ENCODE results near the gene THPO. TPM values are rescaled to one million over a fixed set of nuclear protein-coding genes. Genes with fewer than 3 reads are reported as not detected.

Gene THPO
- total RNA-seq: not detected

GRCh38 chr3:184377882-184378445 is at the start of gene THPO:
Gene THPO, minus strand, starts transcription at chr3:184378207. Its CDS starts 1,948 bp downstream, at chr3:184376259.
- Mint-ChIP-seq H3K4me3 (no peak within 1 kb of the TSS), H3K9me3 (no peaks in the 10 kb centered on the region), H3K36me3 (no peaks in the 10 kb centered on the region), H3K27me3 (peaks cover 45% of the 10 kb centered on the region), H3K4me1 (ENCODE audit: low read depth) (peaks cover 9% of the 10 kb centered on the region), H3K27ac (no peak within 1 kb of the TSS)
- intact Hi-C loops (cut with micrococcal nuclease): no loop called here
- DNase-seq: no peak
- ChIA-PET POLR2A (no interaction called here), CTCF (interaction anchor here (0.5 to 1.3 kb wide), 2 partner anchors 136 to 160 kb away, joined by 3 to 4 read pairs; no protein-coding TSS in a partner anchor)

GRCh38 chr3:184426691-184427141 is 48.7 kb upstream of the THPO start:
- no peaks in the 10 kb centered on the region for H3K9me3 Mint-ChIP-seq
- peaks cover 3% of the 10 kb centered on the region for H3K27me3 Mint-ChIP-seq
- no peak for DNase-seq
- H3K27ac Mint-ChIP-seq: no peak overlapping the region
- ChIA-PET POLR2A (no interaction called here), CTCF (interaction anchor here (1.4 kb wide), 1 partner anchor 9 kb away, joined by 5 read pairs; no protein-coding TSS in a partner anchor)
- H3K4me3 Mint-ChIP-seq: no peak overlapping the region
- intact Hi-C loops (cut with micrococcal nuclease): no loop called here
- H3K4me1 Mint-ChIP-seq (ENCODE audit: low read depth): no peaks in the 10 kb centered on the region
- no peaks in the 10 kb centered on the region for H3K36me3 Mint-ChIP-seq

GRCh38 chr3:184423561-184423960 is 45.6 kb upstream of the THPO start:
- ChIA-PET POLR2A (no interaction called here), CTCF (interaction anchor here (1.5 to 8.2 kb wide), 2 partner anchors 89 to 117 kb away, joined by 5 to 76 read pairs; no protein-coding TSS in a partner anchor)

DNA sequence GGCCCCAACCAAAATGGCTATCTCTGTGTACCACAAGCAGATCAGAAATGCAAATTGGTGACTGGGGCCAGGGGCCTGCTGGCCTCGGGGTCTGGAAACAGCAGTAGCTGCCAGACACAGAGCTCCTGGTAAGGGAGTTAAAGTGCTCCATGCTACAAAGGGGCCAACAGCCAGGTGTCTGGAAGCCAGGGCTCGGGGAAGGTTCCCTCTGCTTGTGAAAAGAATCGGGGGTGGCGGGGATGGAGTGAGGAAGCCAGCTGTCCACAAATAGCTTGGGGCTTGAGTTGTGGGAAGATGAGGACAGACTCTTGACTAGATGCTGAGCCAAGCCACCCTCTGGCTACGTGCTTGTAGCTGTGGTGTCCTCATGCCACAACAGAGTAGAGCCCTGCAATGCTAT is 41.2 kb upstream of the THPO start:
- no peak overlapping the region for H3K27ac Mint-ChIP-seq
- no peaks in the 10 kb centered on the region for H3K27me3 Mint-ChIP-seq
- DNase-seq: no peak
- no peaks in the 10 kb centered on the region for H3K9me3 Mint-ChIP-seq
- no peaks in the 10 kb centered on the region for H3K4me1 Mint-ChIP-seq (ENCODE audit: low read depth)
- ChIA-PET POLR2A (no interaction called here), CTCF (interaction anchor here (0.9 to 8.2 kb wide), 7 partner anchors 23 to 274 kb away, joined by 3 to 76 read pairs (median 3); no protein-coding TSS in a partner anchor)
- intact Hi-C loops (cut with micrococcal nuclease): loop anchor here (5.0 kb wide), 2 partner anchors 47 to 93 kb away; no protein-coding TSS in a partner anchor
- no peak overlapping the region for H3K4me3 Mint-ChIP-seq
- H3K36me3 Mint-ChIP-seq: no peaks in the 10 kb centered on the region

More at GRCh38 chr3:184423561-184423960, 45.6 kb upstream of the THPO start:
- Mint-ChIP-seq H3K9me3 (no peaks in the 10 kb centered on the region), H3K4me3 (no peak overlapping the region), H3K4me1 (ENCODE audit: low read depth) (no peaks in the 10 kb centered on the region), H3K27me3 (peaks cover 3% of the 10 kb centered on the region), H3K27ac (no peak overlapping the region), H3K36me3 (no peaks in the 10 kb centered on the region)
- no peak for DNase-seq
- intact Hi-C loops (cut with micrococcal nuclease): no loop called here

DNA sequence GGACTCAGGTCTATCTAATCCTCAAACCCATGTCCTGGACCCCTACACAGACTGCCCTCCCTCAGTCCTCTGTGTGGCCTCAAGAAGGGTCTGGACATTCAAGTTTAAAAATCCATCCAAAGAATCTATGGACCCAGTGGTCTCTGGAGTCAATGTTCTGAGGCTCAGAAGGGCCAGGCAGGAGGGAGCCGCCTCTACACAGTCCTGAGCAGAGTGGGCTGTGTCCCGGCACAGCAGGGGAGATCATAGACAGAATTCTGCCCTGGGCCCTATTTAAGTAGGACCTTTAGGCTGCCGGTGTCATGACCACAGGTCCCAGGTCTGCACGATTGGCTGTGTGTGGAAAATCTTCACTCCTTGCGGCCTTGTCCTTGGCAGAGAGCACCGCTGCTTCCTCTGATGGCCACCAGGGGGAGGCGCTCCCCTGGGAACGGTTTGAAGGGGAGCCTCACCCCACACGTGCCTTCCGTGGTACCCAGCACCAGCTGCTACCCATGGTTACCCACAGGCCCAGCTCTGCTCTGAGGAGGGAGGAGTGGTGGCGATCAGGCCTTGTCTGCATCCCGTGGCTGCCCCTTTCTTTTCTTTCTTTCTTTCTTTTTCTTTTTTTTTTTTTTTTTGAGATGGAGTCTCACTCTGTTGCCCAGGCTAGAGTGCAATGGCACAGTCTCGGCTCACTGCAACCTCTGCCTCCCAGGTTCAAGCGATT is 39.8 kb upstream of the THPO start:
- Mint-ChIP-seq H3K9me3 (no peaks in the 10 kb centered on the region), H3K27ac (no peak overlapping the region), H3K4me3 (no peak overlapping the region), H3K4me1 (ENCODE audit: low read depth) (no peaks in the 10 kb centered on the region), H3K36me3 (no peaks in the 10 kb centered on the region), H3K27me3 (no peaks in the 10 kb centered on the region)
- DNase-seq: peak; percentile 79
- CTCF ChIA-PET: interaction anchor here (0.6 to 8.2 kb wide), 12 partner anchors 9 to 129 kb away, joined by 3 to 76 read pairs (median 3); no protein-coding TSS in a partner anchor
- intact Hi-C loops (cut with micrococcal nuclease): loop anchor here (1.0 to 5.0 kb wide), 5 partner anchors 45 to 127 kb away; no protein-coding TSS in a partner anchor
- POLR2A ChIA-PET: no interaction called here

DNA sequence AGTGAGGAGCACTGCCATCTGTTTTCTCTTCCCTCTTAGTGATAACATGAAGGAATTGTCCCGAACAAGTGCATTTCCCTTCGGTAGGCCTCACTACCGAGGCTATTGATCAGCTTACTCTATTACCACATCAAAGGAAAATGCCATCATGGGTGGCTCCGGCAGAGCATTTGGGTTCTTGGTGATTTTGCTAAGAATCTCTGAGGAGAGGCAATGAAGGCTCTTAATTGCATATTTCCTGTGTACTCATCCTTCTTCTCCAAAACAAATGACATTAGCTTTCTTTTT is 37.1 kb upstream of the THPO start:
- Mint-ChIP-seq H3K4me3 (no peak overlapping the region), H3K27me3 (peaks cover 2% of the 10 kb centered on the region), H3K4me1 (ENCODE audit: low read depth) (no peaks in the 10 kb centered on the region), H3K36me3 (no peaks in the 10 kb centered on the region), H3K27ac (no peak overlapping the region), H3K9me3 (no peaks in the 10 kb centered on the region)
- CTCF ChIA-PET: interaction anchor here (0.8 to 1.4 kb wide), 3 partner anchors 99 to 146 kb away, joined by 3 to 4 read pairs (median 4); partner anchors contain the start of gene EPHB3
- POLR2A ChIA-PET: interaction anchor here (0.6 kb wide), 1 partner anchor 34 kb away, joined by 3 read pairs; no protein-coding TSS in a partner anchor
- intact Hi-C loops (cut with micrococcal nuclease): loop anchor here (5.0 kb wide), 2 partner anchors 43 to 97 kb away; no protein-coding TSS in a partner anchor
- DNase-seq: no peak

GRCh38 chr3:184414418-184415202 is 36.6 kb upstream of the THPO start:
- intact Hi-C loops (cut with micrococcal nuclease): loop anchor here (5.0 kb wide), 2 partner anchors 42 to 98 kb away; no protein-coding TSS in a partner anchor
- H3K4me1 Mint-ChIP-seq (ENCODE audit: low read depth): no peaks in the 10 kb centered on the region
- no peaks in the 10 kb centered on the region for H3K9me3 Mint-ChIP-seq
- H3K36me3 Mint-ChIP-seq: no peaks in the 10 kb centered on the region
- ChIA-PET POLR2A (interaction anchor here (0.6 kb wide), 1 partner anchor 34 kb away, joined by 3 read pairs; no protein-coding TSS in a partner anchor), CTCF (interaction anchor here (0.8 to 1.6 kb wide), 3 partner anchors 99 to 147 kb away, joined by 3 to 5 read pairs (median 4); partner anchors contain the start of gene EPHB3)
- H3K27ac Mint-ChIP-seq: no peak overlapping the region
- DNase-seq: no peak
- no peak overlapping the region for H3K4me3 Mint-ChIP-seq
- peaks cover 2% of the 10 kb centered on the region for H3K27me3 Mint-ChIP-seq

GRCh38 chr3:184409946-184410500 is 32.0 kb upstream of the THPO start:
- CTCF ChIA-PET: no interaction called here
- Mint-ChIP-seq H3K4me1 (ENCODE audit: low read depth) (no peaks in the 10 kb centered on the region), H3K36me3 (no peaks in the 10 kb centered on the region), H3K27ac (no peak overlapping the region), H3K27me3 (peaks cover 4% of the 10 kb centered on the region), H3K4me3 (no peak overlapping the region), H3K9me3 (no peaks in the 10 kb centered on the region)
- intact Hi-C loops (cut with micrococcal nuclease): no loop called here
- no peak for DNase-seq
- POLR2A ChIA-PET: no interaction called here

DNA sequence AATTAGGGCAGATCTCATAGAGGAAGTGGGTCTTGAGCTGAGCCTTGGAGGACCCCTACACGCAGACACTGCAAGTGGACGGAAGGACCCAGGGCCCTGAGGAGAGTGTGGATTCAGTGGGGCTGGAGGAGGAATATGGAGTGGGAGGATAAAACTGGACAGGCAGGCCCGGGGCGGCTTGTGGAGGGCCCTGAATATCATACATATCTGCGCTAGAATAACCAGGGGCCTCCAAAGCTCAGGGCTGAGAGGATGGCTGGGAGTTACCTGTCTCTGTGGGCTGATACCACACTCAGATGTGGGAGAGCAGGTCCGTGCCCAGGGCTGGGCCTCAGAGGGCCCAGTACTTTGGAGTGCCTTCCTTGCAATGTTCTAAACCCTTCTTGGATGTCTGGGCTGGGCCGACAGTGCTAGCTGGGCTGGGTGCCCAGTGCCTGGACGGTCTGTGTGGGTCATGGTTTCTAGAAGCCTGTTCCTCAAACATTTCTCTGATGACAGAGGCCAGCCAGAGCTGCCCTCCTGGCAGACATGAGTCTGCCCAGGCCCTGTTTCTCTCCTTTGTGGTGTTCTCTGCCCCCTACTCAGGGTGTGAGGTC is 31.4 kb upstream of the THPO start:
- Mint-ChIP-seq H3K27ac (no peak overlapping the region), H3K4me1 (ENCODE audit: low read depth) (no peaks in the 10 kb centered on the region)
- CTCF ChIA-PET: no interaction called here

GRCh38 chr3:184405075-184406030 is 27.3 kb upstream of the THPO start:
- ChIA-PET CTCF (no interaction called here), POLR2A (interaction anchor here (1.1 kb wide), 1 partner anchor 140 kb away, joined by 3 read pairs; no protein-coding TSS in a partner anchor)
- H3K4me1 Mint-ChIP-seq (ENCODE audit: low read depth): no peaks in the 10 kb centered on the region
- no peak for DNase-seq
- intact Hi-C loops (cut with micrococcal nuclease): no loop called here
- no peaks in the 10 kb centered on the region for H3K9me3 Mint-ChIP-seq
- no peak overlapping the region for H3K27ac Mint-ChIP-seq
- H3K36me3 Mint-ChIP-seq: no peaks in the 10 kb centered on the region
- H3K27me3 Mint-ChIP-seq: peaks cover 16% of the 10 kb centered on the region
- H3K4me3 Mint-ChIP-seq: no peak overlapping the region

More for the DNA sequence above, 31.4 kb upstream of the THPO start:
- intact Hi-C loops (cut with micrococcal nuclease): no loop called here
- no peak for DNase-seq
- Mint-ChIP-seq H3K9me3 (no peaks in the 10 kb centered on the region), H3K27me3 (peaks cover 4% of the 10 kb centered on the region), H3K4me3 (no peak overlapping the region), H3K36me3 (no peaks in the 10 kb centered on the region)
- POLR2A ChIA-PET: no interaction called here

Data from activated CD4-positive, alpha-beta memory T cell treated with anti-CD3 and anti-CD28 coated beads for 36 hours (primary cell).